ENCODE measurements around the gene RAB36.

The RAB36 gene

GRCh38 chr22:23140385-23140784 lies 4.9 kb upstream of the RAB36 start:
- DNase-seq: no peak

GRCh38 chr22:23142546-23143105 lies 2.7 kb upstream of the RAB36 start:
- no peak for DNase-seq

GRCh38 chr22:23143119-23143518 lies 2.2 kb upstream of the RAB36 start:
- no peak for DNase-seq

GRCh38 chr22:23144432-23144831 lies 845 bp upstream of the RAB36 start:
- no peak for DNase-seq

GRCh38 chr22:23145878-23146470 lies 697 bp downstream of the RAB36 start:
- no peak for DNase-seq

GRCh38 chr22:23146478-23147205 lies 1.4 kb downstream of the RAB36 start:
- peak; percentile 22 for DNase-seq

GRCh38 chr22:23147617-23148387 lies 2.5 kb downstream of the RAB36 start:
- peak; percentile 38 for DNase-seq

- DNase-seq: no peak
These were observed 4.5 kb downstream of the RAB36 start for GRCh38 chr22:23149743-23150238.

- no peak for DNase-seq
These were observed 5.5 kb downstream of the RAB36 start for GRCh38 chr22:23150762-23151161.

GRCh38 chr22:23151827-23152226 lies 6.5 kb downstream of the RAB36 start:
- no peak for DNase-seq

- DNase-seq: no peak
These were observed 7.2 kb downstream of the RAB36 start for GRCh38 chr22:23152238-23153114.

- DNase-seq: no peak
These were observed 8.7 kb downstream of the RAB36 start for GRCh38 chr22:23153994-23154393.

- DNase-seq: no peak
These were observed 9.2 kb downstream of the RAB36 start for GRCh38 chr22:23154461-23154860.

GRCh38 chr22:23155143-23155542 lies 9.9 kb downstream of the RAB36 start:
- DNase-seq: no peak

GRCh38 chr22:23155831-23156230 lies 10.6 kb downstream of the RAB36 start:
- no peak for DNase-seq

- no peak for DNase-seq
These were observed 11.0 kb downstream of the RAB36 start for GRCh38 chr22:23156286-23156685.

- no peak for DNase-seq
These were observed 12.6 kb downstream of the RAB36 start for GRCh38 chr22:23157560-23158515.

GRCh38 chr22:23158516-23159290 lies 13.4 kb downstream of the RAB36 start:
- DNase-seq: no peak

GRCh38 chr22:23159291-23159630 lies 14.0 kb downstream of the RAB36 start:
- DNase-seq: no peak

- no peak for DNase-seq
These were observed 15.8 kb downstream of the RAB36 start for GRCh38 chr22:23161029-23161428.

- DNase-seq: no peak
These were observed 16.3 kb downstream of the RAB36 start for GRCh38 chr22:23161574-23161973.
